GM12874 (cell line): ENCODE measurements around the gene PAN3.

Experiments
- CTCF ChIP-seq: IDR thresholded peaks from 2 replicates; pipeline ENCODE4 v1.5.1; 2011; ENCODE audit warnings: low read depth, mild to moderate bottlenecking, control low read depth, low read length, moderate library complexity; ENCODE audit not compliant: insufficient read depth

PAN3 gene

DNA sequence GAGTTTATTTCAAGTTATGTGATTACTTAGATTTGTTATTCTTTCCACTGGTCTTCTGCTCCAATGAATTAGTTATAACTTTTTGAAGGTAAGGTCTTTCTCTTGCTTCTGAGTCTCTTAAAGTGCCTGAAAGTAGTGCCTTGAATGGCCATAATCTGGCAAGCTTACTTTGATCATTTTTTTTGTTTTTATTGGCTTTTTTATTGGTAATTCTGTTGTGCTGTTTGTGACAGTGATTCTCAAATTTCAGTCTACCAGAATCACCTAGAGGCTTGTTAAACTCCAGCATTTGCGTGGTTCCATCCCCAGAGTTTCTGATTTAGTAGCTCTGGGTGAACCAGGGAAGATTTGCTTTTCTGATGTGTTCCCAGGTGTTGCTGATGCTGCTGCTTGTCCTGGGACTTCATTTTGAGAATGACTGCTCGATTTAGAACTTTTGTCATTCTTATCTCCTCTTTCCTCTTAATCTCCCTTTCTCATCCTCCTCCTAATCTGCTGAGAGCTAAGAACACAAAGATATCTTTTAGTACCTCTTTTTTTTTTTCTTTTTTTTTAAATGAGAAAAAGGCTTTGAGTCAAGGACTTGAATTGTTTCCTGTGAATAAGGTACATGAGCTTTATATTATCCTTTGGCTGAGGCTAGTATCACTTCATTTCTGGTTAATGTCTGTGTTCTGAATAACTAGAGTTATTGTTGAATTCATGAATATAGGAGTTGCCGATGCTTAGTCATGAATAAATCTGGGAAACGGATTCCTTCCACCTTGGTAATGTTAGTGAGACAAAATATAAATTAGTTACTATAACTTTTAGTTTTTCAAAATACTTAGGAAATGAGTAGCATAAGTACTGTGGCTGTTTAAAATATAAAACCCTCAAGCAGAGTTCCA, 91.4 kb downstream of the PAN3 start:
- no peak for TF ChIP-seq CTCF

GRCh38 chr13:28231642-28232041, 93.3 kb downstream of the PAN3 start:
- no peak for TF ChIP-seq CTCF

- no peak for TF ChIP-seq CTCF
These were observed 99.6 kb downstream of the PAN3 start for GRCh38 chr13:28237944-28238343.

GRCh38 chr13:28239374-28239773, 101.0 kb downstream of the PAN3 start:
- TF ChIP-seq CTCF: no peak

DNA sequence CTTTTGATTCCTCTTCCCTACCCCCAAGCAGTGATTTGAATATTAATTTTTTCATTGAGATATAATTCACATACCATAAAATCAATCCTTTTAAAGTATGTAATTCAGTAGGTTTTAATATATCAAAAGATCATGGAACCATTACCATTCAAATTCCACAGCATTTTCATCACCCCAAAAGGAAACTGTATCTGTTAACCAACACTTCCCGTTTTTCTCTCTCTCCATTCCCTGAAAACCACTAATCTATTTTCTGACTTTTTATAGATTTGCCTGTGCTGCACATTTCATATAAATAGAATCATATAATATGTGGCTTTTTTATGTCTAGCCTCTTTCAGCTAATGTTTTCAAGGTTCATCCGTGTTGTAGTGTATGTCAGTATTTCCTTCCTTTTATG, 107.1 kb downstream of the PAN3 start:
- no peak for TF ChIP-seq CTCF

DNA sequence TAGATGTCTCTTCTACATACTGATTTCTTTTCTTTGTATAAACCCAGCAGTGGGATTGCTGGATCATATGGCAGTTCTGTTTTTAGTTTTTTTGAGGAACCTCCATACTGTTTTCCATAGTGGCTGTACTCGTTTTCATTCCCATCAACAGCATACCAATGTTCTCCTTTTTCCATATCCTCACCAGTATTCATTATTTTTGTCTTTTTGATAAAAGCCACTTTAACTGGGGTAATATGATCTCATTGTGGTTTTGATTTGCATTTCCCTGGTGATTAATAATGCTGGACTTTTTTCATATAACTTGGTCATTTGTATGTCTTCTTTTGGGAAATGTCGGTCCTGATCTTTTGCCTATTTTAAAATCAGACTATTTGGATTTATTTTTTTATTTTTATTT, 108.5 kb downstream of the PAN3 start:
- no peak for TF ChIP-seq CTCF

GRCh38 chr13:28248080-28248479, 109.7 kb downstream of the PAN3 start:
- TF ChIP-seq CTCF: no peak
